ENCODE data around the gene KLHL29. TPM values are rescaled to one million over a fixed set of nuclear protein-coding genes. Genes with fewer than 3 reads are reported as not detected.

KLHL29 gene
- total RNA-seq, 1 donor from 2014 or later = 3.6 TPM

GRCh38 chr2:23639406-23639982 lies 254.5 kb downstream of the KLHL29 start:
- no peak for ATAC-seq

- ATAC-seq = no peak
Observed at GRCh38 chr2:23640711-23641110, 255.7 kb downstream of the KLHL29 start.

- ATAC-seq = no peak
Observed at GRCh38 chr2:23642516-23642915, 257.5 kb downstream of the KLHL29 start.

GRCh38 chr2:23645230-23645808 lies 260.3 kb downstream of the KLHL29 start:
- ATAC-seq = peak; percentile 90

- no peak for ATAC-seq
Observed at GRCh38 chr2:23647563-23647962, 262.6 kb downstream of the KLHL29 start.

- ATAC-seq = no peak
Observed at GRCh38 chr2:23649303-23649702, 264.3 kb downstream of the KLHL29 start.

- no peak for ATAC-seq
Observed at GRCh38 chr2:23649819-23650218, 264.8 kb downstream of the KLHL29 start.

GRCh38 chr2:23651187-23652080 lies 266.5 kb downstream of the KLHL29 start:
- peak; percentile 93 for ATAC-seq

GRCh38 chr2:23653326-23653725 lies 268.3 kb downstream of the KLHL29 start:
- ATAC-seq = no peak

- ATAC-seq = peak; percentile 43
Observed at GRCh38 chr2:23654756-23655155, 269.8 kb downstream of the KLHL29 start.

- no peak for ATAC-seq
Observed at GRCh38 chr2:23655934-23656596, 271.1 kb downstream of the KLHL29 start.

- ATAC-seq = peak; percentile 24
Observed at GRCh38 chr2:23656597-23656973, 271.6 kb downstream of the KLHL29 start.

GRCh38 chr2:23657371-23657770 lies 272.4 kb downstream of the KLHL29 start:
- no peak for ATAC-seq

GRCh38 chr2:23657934-23658333 lies 273.0 kb downstream of the KLHL29 start:
- no peak for ATAC-seq

- ATAC-seq = no peak
Observed at GRCh38 chr2:23658466-23658942, 273.5 kb downstream of the KLHL29 start.

GRCh38 chr2:23659328-23659727 lies 274.3 kb downstream of the KLHL29 start:
- ATAC-seq = no peak

GRCh38 chr2:23659773-23660172 lies 274.8 kb downstream of the KLHL29 start:
- no peak for ATAC-seq

- no peak for ATAC-seq
Observed at GRCh38 chr2:23660237-23660636, 275.3 kb downstream of the KLHL29 start.

- no peak for ATAC-seq
Observed at GRCh38 chr2:23661276-23662050, 276.5 kb downstream of the KLHL29 start.

GRCh38 chr2:23662466-23662865 lies 277.5 kb downstream of the KLHL29 start:
- ATAC-seq = no peak

- peak; percentile 15 for ATAC-seq
Observed at GRCh38 chr2:23662941-23663920, 278.3 kb downstream of the KLHL29 start.

Data from esophagus mucosa (tissue), 1 donor.